GM21526 (cell line): ENCODE data around the gene GALM.
A peak's percentile ranks its signal among the peaks of the same experiment; 100 is the strongest.
"Not testable (repeated sequence)": the region's sequence is repeated elsewhere in the genome, so short reads cannot be mapped to it uniquely, and the experiment has no call there.

ENCODE experiments used
- ATAC-seq: cut with Tn5 transposase; IDR thresholded peaks from one replicate; pipeline ENCODE4 v1.9.1; 2021; ENCODE audit warnings: moderate library complexity; ENCODE audit not compliant: unreplicated experiment, low FRiP score

The GALM gene

GRCh38 chr2:38665854-38666555, at the start of gene GALM:
TSS of gene GALM (plus strand) at chr2:38666114. CDS start at chr2:38666162, 48 bp downstream.
- ATAC-seq = no peak

DNA sequence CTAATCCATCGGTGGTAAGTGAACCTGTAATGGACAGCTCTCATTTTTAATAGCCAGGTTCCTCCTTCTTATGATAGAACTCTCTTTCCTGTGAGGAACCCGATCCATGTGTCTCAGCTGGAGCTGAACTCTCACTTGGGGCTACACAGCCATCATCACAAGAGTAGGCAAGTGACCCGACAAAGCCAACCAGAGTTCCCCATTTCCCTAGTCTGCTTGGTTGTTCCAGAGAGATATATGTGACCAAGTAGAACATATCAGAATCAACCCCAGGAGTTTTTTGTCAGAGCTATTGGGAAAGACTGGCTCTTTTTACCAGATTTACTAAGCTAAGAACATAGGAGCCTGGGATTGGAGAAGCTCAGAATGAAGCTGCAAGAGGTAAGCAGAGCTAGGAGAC, 48.6 kb upstream of the GALM start:
- no peak for ATAC-seq

DNA sequence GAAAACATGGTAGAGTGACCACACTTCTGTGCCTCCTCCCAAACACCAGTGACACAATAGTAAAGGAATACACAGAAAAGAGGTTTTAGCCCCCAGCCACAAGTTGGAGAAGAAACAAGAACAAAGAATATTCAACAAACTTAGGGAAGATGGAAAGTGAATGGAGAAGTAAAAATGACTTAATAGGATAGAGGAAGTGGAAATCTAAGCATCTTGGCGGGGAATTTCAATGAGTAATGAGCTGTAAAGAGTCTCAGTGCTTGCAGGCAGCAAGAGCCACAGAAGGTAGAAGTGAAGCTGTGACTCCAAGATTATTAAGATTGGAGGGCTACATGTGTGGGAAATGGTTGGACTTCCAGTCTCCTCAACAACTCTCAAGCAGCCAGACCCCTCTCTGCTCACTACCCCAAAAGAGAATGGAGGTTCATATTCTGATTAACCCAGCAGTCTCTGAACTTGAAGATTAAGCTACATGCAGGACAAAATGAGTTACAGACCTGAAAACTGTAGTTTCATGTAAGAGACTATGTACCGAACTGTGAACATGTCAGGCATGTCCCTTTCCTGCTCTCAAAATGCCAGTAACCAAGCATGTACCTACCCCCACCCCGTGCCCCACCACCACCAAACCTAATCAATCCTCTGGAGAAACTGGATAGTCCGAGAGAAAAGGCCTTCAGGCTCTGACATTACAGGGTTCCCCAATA, 46.3 kb upstream of the GALM start:
- ATAC-seq = no peak

- ATAC-seq = no peak
Measured at GRCh38 chr2:38620282-38620977, 45.5 kb upstream of the GALM start.

- no peak for ATAC-seq
Measured at GRCh38 chr2:38621018-38621417, 44.9 kb upstream of the GALM start.

GRCh38 chr2:38622210-38622609, 43.7 kb upstream of the GALM start:
- ATAC-seq = no peak

DNA sequence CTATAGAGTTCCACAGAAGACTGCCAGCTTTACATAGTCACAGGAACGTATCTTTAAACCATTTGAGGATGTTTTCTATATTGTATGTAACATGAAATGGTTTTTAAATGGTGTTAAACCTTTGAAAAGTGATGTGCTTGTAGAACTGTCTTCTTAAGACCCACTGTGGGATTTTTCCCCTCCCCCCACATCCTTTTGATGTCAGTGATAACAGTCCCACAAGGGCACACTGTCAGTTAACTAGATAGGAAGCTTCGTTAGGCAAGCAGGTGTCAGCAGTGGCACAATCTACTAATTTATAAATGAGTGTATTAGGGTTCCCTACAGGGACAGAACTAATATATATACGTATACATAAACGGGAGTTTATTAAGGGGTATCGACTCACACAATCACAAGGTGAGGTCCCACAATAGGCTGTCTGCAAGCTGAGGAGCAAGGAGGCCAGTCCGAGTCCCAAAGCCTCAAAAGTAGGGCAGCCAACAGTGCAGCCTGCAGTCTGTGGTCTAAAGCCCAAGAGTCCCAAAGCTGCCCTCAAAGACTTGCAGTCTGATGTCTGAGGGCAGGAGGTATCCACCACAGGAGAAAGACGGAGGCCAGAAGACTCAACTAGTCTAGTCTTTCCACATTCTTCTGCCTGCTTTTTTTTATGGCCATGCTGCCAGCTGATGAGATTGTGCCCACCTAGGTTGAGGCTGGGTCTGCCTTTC, 39.4 kb upstream of the GALM start:
- no peak for ATAC-seq

GRCh38 chr2:38627391-38627790, 38.5 kb upstream of the GALM start:
- ATAC-seq = no peak

- no peak for ATAC-seq
Measured at GRCh38 chr2:38629684-38630083, 36.2 kb upstream of the GALM start.

- ATAC-seq = no peak
Measured at GRCh38 chr2:38631976-38632375, 33.9 kb upstream of the GALM start.

DNA sequence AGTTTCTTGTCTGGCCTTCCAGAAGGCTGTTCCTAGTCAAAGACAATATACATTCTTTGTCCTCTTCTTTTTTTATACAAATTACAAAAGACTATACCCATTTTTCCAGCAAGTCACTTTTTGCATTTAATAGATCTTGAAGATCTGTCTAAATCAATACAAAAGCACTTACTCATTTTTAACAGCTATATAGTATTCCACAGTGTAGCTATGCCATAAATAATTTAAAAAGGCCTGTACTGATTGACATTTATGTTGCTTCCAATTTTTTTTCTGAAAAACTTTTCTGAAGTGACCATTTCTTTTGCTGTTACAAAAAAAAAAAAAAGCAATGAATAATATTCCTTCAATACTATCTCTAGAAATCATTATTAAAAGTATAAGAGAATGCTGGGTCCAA, 32.9 kb upstream of the GALM start:
- ATAC-seq = no peak

DNA sequence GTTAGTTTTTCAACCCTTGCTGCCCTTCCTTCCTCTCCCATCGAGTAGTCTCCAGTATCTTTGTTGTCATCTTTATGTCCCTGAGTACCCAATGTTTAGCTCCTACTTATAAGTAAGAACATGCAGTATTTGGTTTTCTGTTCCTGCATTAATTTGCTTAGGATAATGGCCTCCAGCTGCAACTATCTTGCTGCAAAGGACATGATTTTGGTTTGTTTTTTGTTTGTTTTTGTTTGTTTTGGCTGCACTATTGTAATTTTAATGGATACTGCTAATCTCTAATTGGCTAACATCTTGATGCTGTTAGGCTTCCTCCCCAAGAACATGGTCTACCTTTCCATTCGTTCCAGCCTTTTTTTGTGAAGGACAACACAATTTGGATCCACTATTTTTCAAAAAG, 32.0 kb upstream of the GALM start:
- ATAC-seq = no peak

DNA sequence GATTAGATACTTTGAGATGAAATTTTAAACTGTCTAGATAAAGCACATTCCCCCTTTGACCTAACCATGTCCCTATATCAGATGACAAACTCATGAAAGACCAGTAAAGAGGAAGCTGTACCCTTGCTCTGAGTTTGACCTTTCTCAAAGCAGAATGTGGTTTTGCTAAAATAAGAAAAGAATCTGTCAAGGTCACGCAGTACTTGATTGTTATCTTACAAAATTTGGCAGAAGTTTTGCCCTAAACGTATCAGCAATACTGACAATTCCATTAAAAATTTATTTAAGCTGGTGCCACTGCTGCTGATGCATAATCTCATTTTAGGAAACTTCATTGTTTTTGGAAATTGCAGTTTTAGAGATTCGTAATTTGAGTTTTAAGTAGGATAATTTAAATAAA, 31.2 kb upstream of the GALM start:
- peak; percentile 83 for ATAC-seq

- ATAC-seq = no peak
Measured at GRCh38 chr2:38635139-38635538, 30.8 kb upstream of the GALM start.

GRCh38 chr2:38636069-38636468, 29.8 kb upstream of the GALM start:
- no peak for ATAC-seq

GRCh38 chr2:38642373-38643017, 23.4 kb upstream of the GALM start:
- ATAC-seq = not testable (repeated sequence)

DNA sequence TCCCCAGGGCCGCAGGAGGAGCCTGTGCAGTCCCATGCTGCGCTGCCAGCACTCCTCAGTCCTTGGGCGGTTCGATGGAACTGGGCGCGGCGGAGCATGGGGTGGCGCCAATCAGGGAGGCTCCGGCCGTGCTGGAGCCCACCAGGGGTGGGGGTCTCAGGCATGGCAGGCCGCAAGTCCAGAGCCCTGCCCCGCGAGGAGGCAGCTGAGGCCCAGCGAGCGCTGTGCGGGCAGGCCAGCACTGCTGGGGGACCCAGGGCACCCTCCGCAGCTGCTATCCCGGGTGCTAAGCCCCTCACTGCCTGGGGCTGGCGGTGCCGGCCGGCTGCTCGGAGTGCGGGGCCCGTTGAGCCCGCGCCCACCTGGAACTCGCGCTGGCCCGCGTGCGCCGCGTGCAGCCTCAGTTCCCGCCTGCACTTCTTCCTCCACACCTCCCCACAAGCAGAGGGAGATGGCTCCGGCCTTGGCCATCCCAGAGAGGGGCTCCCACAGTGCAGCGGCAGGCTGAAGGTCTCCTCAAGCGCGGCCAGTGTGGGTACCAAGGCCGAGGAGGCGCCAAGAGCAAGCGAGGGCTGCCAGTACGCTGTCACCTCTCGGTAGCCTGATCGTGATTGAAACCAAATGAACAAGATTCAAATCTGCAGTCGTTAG, 22.8 kb upstream of the GALM start:
- no peak for ATAC-seq

DNA sequence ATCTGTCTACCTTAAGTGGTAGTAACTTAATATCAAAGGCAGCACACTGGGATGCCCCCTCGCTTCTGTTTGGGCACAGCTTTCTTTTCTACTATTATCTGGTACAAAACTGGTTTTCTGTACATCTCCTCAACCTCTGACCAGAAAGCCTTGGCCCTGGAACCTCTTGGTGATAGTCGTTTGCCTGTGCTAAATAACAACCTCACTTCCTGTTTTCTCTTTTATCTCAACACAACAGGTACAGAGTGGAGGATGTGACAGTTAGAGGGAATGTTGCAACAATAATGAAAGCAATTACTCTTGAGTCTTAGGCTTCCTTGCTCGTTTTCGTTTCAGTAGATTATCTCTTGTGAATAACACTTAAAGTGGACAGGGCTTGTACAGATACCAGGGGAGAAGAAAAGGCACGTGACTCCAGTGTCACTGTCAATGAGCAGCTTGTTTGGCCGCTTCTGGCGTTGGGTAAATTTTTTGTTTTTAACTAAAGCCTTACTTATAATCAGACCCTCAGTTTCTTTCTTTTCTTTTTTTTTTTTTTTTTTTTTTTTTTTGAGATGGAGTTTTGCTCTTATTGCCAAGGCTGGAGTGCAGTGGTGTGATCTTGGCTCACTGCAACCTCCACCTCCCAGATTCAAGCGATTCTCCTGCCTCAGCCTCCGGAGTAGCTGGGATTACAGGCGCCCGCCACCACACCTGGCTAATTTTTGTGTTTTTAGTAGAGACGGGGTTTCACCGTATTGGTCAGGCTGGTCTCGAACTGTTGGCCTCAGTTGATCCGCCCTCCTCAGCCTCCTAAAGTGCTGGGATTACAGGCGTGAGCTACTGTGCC, 22.0 kb upstream of the GALM start:
- ATAC-seq = not testable (repeated sequence)

DNA sequence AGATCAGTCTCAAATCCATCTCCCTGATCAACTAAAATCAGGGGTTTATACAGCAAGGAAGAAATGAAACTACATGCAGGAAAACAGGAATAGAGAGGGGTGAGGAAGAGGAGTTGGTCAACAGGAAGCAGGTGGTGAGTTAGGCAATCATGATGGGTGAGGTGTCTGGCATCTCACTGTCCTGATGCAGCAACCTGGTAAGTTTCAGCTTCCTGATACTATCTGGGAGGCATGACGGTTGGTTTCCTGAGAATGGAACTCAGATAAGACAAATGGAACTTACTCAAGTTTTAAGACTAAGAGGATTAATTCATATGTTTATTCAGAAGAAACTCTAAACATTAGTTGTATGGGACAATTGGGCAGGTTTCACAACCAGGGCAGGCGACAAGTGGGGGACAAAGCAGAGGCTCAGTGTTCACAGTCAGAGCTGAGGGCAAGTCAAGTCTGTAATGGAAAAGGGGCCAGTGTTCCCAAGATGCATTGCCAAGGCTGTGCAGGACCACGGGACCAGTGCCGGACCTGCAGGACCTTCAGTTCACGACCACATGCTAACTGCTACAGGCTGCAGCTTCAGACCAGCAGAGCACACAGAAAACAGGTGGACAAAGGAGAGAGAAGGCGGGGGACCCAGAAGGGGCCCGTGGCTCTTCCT, 17.7 kb upstream of the GALM start:
- no peak for ATAC-seq
